DND-41 (cell line): ENCODE measurements around the gene IFITM2.

Source experiments
- CTCF ChIP-seq: IDR thresholded peaks from 2 replicates; pipeline ENCODE4 v1.5.1; 2012; ENCODE audit warnings: borderline replicate concordance, low read length, moderate library complexity, mild to moderate bottlenecking; ENCODE audit not compliant: poor library complexity, severe bottlenecking; ENCODE audit errors: extremely low read depth
- EZH2 ChIP-seq: IDR thresholded peaks from 3 replicates; pipeline ENCODE4 v1.6.1; 2012; ENCODE audit warnings: borderline replicate concordance, low read depth, mild to moderate bottlenecking, moderate library complexity, low read length, inconsistent platforms; ENCODE audit not compliant: severe bottlenecking

GRCh38 chr11:340539-341512, 33.2 kb downstream of the IFITM2 start:
- TF ChIP-seq CTCF, result no peak
- TF ChIP-seq EZH2, result no peak
